A673 (cell line): Measurements from ENCODE around the gene GCNT4.

Experiments
- EZH2 ChIP-seq: fragments of 200-600 bp; sonication (generic); IDR thresholded peaks from 2 replicates; pipeline ENCODE4 v1.6.1; 2017; ENCODE audit warnings: borderline replicate concordance, low read depth, mild to moderate bottlenecking, mixed read lengths, antibody characterized with exemption, low read length; ENCODE audit not compliant: poor library complexity, severe bottlenecking
- TF ChIP-seq, protein P1 (sequence below): fragments of 300-800, 200-600 bp; sonication (generic); conservative IDR thresholded peaks from 2 replicates; pipeline ENCODE4 v1.5.1; 2017; ENCODE audit warnings: low read depth, mild to moderate bottlenecking, antibody characterized with exemption, low read length, moderate library complexity, mixed read lengths

DNA sequence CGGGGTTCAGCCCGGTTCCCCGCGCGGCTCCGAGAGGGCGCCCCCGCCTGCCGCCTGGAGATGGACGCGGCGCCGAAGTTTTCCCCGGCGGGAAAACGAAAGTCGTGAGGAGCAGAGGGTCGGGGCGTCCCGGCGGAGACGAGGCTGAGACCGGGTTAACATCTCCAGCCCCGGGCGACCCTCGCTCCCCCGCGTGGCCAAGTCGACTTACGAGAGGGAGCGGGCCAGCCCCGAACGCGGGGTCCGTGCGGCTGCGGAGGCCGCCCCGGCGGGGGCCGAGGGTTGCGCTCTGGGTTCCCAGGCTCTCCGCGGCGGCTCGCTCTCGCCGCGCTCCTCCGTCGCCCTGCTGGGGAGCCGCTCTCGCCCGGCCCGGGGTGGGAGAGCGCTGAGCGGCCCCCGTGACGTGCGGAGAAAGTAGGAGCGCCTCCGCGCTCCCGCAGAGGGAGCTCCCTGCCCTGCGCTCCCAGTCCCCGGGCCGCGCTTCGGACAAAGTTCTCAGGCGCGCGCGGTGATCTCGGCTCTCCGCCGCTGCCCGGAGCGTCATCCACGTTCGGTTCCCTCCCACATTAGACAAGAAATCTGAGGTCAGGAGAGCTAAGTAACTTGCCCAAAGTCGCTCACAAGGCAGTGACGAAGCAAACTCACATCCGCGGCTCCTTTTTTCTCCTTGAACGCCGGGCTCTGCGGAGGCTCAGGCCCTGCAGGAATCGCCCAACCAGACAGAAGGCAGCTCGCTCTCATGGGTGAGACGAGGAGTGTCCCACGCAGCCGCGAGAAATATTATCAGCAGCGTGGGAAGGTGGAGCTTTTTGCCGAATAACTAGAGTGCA is 1.2 kb upstream of the GCNT4 start:
- TF ChIP-seq, protein P1, sequence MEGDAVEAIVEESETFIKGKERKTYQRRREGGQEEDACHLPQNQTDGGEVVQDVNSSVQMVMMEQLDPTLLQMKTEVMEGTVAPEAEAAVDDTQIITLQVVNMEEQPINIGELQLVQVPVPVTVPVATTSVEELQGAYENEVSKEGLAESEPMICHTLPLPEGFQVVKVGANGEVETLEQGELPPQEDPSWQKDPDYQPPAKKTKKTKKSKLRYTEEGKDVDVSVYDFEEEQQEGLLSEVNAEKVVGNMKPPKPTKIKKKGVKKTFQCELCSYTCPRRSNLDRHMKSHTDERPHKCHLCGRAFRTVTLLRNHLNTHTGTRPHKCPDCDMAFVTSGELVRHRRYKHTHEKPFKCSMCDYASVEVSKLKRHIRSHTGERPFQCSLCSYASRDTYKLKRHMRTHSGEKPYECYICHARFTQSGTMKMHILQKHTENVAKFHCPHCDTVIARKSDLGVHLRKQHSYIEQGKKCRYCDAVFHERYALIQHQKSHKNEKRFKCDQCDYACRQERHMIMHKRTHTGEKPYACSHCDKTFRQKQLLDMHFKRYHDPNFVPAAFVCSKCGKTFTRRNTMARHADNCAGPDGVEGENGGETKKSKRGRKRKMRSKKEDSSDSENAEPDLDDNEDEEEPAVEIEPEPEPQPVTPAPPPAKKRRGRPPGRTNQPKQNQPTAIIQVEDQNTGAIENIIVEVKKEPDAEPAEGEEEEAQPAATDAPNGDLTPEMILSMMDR: no peak
- TF ChIP-seq EZH2: no peak
